Panc1 (cell line): Measurements from ENCODE around the gene ZNF513.

ENCODE experiments used
- POLR2AphosphoS5 ChIP-seq: IDR thresholded peaks from 2 replicates; pipeline ENCODE4 v1.6.1; 2012; ENCODE audit warnings: mild to moderate bottlenecking, low read depth, low read length, moderate library complexity
- SIN3A ChIP-seq: IDR thresholded peaks from 2 replicates; pipeline ENCODE4 v1.6.1; 2012; ENCODE audit warnings: low read depth, mild to moderate bottlenecking, low read length, moderate library complexity, borderline replicate concordance; ENCODE audit not compliant: insufficient read depth
- TF ChIP-seq, protein P1 (sequence below): fragments of 450-650 bp; IDR thresholded peaks from 2 replicates; pipeline ENCODE4 v1.5.1; 2017; ENCODE audit warnings: mild to moderate bottlenecking
- TF ChIP-seq, protein P2 (sequence below), 2 experiments: IDR thresholded peaks; 2 replicates each; pipeline ENCODE4 v1.6.1; 2011 to 2012; ENCODE audit warnings: low read depth in 2 of 2, control low read depth in 1 of 2, low read length in 1 of 2, mild to moderate bottlenecking in 1 of 2, moderate library complexity in 1 of 2; ENCODE audit not compliant: insufficient read depth in 1 of 2

DNA sequence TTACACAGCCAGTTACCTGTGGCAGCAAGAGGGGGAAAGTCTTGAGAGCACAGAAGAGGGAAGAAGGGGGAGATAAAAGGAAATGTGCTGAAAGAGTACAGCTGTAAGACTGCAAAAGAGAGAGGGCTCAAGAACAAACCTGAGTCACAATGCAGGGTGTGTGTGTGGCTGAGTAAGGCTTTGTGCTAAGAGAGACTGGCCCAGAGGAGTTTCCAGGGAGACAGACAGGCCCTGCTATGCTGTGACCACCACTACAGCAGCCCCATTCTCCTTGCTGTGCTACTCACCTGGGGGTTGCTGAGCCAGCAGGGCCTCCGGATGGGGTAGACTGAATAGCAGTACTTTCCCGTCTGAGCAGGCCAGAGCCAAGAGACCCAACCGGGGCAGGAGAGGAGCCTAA lies 45.2 kb downstream of the ZNF513 start:
- TF ChIP-seq, protein P1, sequence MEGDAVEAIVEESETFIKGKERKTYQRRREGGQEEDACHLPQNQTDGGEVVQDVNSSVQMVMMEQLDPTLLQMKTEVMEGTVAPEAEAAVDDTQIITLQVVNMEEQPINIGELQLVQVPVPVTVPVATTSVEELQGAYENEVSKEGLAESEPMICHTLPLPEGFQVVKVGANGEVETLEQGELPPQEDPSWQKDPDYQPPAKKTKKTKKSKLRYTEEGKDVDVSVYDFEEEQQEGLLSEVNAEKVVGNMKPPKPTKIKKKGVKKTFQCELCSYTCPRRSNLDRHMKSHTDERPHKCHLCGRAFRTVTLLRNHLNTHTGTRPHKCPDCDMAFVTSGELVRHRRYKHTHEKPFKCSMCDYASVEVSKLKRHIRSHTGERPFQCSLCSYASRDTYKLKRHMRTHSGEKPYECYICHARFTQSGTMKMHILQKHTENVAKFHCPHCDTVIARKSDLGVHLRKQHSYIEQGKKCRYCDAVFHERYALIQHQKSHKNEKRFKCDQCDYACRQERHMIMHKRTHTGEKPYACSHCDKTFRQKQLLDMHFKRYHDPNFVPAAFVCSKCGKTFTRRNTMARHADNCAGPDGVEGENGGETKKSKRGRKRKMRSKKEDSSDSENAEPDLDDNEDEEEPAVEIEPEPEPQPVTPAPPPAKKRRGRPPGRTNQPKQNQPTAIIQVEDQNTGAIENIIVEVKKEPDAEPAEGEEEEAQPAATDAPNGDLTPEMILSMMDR = no peak
- no peak for TF ChIP-seq SIN3A
- no peak for TF ChIP-seq POLR2AphosphoS5
- TF ChIP-seq, protein P2, sequence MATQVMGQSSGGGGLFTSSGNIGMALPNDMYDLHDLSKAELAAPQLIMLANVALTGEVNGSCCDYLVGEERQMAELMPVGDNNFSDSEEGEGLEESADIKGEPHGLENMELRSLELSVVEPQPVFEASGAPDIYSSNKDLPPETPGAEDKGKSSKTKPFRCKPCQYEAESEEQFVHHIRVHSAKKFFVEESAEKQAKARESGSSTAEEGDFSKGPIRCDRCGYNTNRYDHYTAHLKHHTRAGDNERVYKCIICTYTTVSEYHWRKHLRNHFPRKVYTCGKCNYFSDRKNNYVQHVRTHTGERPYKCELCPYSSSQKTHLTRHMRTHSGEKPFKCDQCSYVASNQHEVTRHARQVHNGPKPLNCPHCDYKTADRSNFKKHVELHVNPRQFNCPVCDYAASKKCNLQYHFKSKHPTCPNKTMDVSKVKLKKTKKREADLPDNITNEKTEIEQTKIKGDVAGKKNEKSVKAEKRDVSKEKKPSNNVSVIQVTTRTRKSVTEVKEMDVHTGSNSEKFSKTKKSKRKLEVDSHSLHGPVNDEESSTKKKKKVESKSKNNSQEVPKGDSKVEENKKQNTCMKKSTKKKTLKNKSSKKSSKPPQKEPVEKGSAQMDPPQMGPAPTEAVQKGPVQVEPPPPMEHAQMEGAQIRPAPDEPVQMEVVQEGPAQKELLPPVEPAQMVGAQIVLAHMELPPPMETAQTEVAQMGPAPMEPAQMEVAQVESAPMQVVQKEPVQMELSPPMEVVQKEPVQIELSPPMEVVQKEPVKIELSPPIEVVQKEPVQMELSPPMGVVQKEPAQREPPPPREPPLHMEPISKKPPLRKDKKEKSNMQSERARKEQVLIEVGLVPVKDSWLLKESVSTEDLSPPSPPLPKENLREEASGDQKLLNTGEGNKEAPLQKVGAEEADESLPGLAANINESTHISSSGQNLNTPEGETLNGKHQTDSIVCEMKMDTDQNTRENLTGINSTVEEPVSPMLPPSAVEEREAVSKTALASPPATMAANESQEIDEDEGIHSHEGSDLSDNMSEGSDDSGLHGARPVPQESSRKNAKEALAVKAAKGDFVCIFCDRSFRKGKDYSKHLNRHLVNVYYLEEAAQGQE (IDR thresholded peaks at IDR 0.05; ENCODE audit: insufficient read depth in 1 of 2, low read depth in 2 of 2, low read length in 1 of 2) = no peak
